Erythroblast (primary cell): Measurements from ENCODE around the gene JARID2.

Experiments used
- GATA1 ChIP-seq: IDR thresholded peaks from 2 replicates; pipeline ENCODE4 v1.6.1; 2011; ENCODE audit warnings: low read depth, mild to moderate bottlenecking, control low read depth, low read length, moderate library complexity
- POLR2A ChIP-seq: IDR thresholded peaks from 2 replicates; pipeline ENCODE4 v1.6.1; 2011; ENCODE audit warnings: mild to moderate bottlenecking, low read length

DNA sequence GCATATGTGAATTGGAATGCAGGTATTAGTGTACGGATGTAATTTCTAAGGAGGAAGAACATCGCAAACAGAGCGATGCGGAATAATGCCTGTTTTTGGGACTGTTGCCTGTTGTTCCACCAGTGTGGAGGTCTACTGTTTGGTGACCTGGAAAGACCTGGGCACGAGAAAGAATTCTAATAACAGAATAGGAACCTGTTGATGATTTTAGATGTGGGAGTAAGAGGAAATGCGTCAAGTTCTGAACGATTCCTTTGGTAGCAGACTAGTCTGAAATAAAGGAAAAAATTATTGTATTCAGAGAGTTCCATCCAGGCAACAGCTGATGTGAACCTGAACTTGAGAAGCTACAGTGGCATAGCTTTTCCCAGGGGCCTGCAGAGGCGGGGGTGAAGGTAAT is 224.9 kb downstream of the JARID2 start:
- TF ChIP-seq POLR2A: no peak
- TF ChIP-seq GATA1: no peak
